ENCODE data around the gene ARHGEF6. TPM values are rescaled to one million over a fixed set of nuclear protein-coding genes. Genes with fewer than 3 reads are reported as not detected.

Gene ARHGEF6
- total RNA-seq, 1 donor, result 12.5 TPM

DNA sequence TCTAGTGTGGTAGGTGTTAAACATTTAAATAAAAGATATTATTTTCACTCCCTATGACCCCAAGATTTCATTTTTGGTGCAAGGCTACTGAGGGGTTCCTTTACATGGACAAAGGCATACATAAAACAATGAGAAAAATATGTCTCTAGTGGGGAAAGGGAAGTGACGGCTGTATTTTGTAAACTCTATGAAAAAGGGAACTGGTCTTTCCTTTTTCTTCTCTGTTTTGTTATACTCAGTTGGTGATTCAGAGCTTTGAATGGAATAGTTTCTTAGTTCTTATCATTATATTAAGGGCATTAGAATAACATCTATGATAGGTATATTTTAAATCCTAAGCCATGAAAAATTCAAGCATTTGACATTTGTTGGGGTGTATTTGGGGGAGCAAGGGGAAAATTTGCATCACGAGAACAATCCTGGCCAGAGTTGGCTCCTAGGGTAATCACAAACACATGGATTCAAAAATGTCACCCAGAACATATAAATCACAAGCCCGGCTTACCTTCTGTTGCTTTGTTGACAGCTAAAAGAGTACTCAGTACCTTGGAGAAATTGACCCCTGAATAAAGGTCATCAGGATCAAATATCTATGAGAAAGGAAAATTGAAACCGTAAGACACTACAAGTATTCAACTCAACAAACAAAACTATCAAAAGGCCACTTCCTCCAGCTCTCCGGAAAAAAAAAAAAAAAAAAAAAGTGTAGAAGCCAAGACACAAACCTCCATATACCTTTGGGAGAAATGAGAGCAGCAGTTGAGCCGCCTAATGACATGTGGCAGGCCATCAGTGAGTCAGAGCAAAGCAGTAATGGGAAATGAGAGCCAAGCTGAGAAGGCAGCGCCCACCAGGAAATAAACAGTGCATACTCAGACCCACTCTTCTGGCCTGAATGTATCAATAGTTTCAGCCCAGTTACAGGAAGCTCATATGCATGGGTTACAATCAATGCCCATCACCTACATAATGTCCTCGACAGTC is 33.4 kb downstream of the ARHGEF6 start:
- no peak overlapping the region for H3K4me3 ChIP-seq (ENCODE audit: low read depth, low read length)
- TF ChIP-seq, protein P1, sequence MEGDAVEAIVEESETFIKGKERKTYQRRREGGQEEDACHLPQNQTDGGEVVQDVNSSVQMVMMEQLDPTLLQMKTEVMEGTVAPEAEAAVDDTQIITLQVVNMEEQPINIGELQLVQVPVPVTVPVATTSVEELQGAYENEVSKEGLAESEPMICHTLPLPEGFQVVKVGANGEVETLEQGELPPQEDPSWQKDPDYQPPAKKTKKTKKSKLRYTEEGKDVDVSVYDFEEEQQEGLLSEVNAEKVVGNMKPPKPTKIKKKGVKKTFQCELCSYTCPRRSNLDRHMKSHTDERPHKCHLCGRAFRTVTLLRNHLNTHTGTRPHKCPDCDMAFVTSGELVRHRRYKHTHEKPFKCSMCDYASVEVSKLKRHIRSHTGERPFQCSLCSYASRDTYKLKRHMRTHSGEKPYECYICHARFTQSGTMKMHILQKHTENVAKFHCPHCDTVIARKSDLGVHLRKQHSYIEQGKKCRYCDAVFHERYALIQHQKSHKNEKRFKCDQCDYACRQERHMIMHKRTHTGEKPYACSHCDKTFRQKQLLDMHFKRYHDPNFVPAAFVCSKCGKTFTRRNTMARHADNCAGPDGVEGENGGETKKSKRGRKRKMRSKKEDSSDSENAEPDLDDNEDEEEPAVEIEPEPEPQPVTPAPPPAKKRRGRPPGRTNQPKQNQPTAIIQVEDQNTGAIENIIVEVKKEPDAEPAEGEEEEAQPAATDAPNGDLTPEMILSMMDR (IDR thresholded peaks at IDR 0.05; ENCODE audit: insufficient read depth, low read depth, low read length), result no peak
- no peak for DNase-seq (ENCODE audit: low read depth)

DNA sequence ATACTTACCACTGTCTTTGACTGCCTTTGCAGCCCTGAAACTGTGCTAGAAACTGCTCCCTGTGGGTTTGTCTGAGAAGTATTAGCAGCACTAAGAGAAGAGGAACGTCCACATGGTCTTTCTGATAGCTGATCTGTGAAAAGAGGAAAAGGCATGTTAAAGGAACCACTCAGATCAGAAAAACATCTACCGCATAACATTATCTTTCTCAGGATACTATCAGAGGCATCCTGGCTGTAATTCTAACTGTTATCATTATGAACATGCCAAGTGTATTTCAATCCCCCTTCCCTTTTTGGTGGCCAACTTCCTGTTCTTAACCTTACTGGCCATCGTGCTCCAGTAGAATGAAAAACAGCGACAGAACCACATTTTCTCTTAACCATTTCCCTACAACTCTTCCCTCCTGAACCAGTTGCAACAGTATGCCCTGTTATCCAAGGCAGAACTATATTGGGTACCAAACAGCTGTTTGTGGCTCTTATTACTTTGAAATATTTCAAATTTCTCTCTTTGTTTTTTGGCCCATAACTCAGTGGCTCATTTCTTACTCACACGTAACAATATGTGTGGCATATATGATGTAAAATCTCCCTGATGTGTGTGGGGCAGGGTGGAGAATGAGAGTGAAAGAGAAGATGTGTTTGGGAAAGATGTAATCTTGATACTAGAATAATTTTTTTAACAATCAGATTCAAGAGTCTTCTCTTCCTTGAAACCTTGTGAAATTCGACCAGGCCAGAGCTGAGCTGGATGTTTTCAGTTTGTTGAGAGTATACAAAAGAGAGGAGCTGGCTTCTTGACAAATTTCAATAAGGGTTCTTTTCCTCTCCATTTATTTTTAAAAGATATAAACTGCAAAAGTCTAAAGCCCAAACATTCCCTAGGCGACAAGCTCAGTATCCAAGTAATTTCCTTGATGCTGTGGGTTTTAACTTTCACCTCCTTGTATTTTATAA is 35.2 kb downstream of the ARHGEF6 start:
- TF ChIP-seq, protein P1 (IDR thresholded peaks at IDR 0.05; ENCODE audit: insufficient read depth, low read depth, low read length), result no peak
- no peak overlapping the region for H3K4me3 ChIP-seq (ENCODE audit: low read depth, low read length)
- DNase-seq (ENCODE audit: low read depth), result no peak

DNA sequence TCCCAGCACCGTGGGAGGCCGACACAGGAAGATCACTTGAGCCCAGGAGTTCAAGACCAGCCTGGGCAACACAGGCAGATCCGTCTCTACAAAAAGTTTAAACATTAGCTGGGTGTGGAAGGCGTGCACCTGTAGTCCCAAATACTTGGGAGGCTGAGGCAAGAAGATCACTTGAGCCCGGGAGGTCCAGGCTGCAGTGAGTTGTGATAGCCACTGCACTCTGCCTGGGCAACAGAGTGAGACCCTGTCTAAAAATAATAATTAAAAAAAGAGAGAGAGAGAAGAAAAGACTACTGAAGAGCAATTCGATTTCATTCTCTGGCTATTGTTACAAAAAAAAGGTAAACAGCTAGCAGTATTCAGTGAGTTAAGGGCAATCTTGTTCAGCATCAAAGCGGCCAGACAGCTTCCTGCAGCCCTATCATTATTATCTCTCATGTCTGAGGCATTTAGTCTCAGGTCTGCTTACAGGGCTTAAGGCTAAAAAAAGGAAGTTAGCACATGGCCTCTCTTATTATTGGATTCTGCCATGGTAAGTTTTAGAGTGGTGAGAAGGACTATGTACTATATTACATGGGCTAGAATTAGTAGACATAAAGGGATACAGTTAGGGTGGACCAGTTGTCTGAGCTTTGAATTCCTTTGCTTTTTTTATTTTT is 37.9 kb downstream of the ARHGEF6 start:
- TF ChIP-seq, protein P1 (IDR thresholded peaks at IDR 0.05; ENCODE audit: insufficient read depth, low read depth, low read length), result no peak
- no peak for DNase-seq (ENCODE audit: low read depth)
- no peak overlapping the region for H3K4me3 ChIP-seq (ENCODE audit: low read depth, low read length)

DNA sequence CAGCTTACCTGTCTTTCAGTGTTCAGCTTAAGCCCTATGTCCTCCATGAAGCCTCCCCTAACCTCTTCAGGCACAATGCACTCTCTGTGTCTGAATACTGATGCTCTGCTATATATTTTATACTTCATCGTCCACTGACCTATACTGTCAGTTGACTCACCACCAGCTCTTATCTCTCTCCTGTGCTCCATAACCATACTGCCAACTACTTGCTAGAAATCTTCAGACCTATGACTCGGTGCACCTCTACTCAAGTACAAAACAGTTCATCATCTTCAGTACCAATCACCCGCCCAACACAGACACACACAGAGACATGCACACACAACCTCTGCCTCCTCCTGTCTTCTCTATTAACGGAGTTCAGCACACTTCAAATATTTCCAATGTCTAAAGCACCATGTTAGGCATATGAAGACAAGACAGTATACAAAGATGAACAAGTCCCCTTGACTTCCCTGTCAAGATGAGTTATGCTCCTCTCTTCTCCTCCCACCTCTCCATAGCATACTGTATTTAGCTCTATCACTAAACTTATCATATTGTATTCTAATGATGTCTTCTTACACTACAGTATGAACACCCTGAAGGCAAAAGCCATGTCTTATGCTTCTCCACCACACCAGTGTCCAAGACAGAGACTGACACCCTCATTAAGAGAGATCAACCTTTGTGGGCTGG is 42.5 kb downstream of the ARHGEF6 start:
- no peak overlapping the region for H3K4me3 ChIP-seq (ENCODE audit: low read depth, low read length)
- TF ChIP-seq, protein P1 (IDR thresholded peaks at IDR 0.05; ENCODE audit: insufficient read depth, low read depth, low read length), result no peak
- DNase-seq (ENCODE audit: low read depth), result no peak

DNA sequence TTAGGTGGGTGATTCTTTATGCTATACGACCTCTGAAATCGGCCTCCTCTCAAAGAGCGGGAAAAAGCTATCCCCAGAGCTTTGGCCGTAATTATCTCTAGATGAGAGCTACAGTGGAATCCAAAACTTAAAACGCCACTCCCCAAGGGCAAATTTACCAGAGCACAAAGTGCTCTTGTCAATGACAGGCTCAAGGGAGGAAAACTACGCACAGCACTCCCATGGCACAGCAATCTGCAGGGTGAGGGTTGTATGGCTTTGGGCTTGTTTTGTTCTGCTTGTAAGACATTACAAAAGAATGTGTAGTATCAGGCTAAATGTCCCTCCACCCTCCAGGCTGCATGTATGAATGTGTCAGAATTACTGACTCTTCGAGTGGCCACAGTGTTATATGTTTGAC is 44.0 kb downstream of the ARHGEF6 start:
- H3K4me3 ChIP-seq (ENCODE audit: low read depth, low read length), result no peak overlapping the region
- no peak for DNase-seq (ENCODE audit: low read depth)
- TF ChIP-seq, protein P1 (IDR thresholded peaks at IDR 0.05; ENCODE audit: insufficient read depth, low read depth, low read length), result no peak

DNA sequence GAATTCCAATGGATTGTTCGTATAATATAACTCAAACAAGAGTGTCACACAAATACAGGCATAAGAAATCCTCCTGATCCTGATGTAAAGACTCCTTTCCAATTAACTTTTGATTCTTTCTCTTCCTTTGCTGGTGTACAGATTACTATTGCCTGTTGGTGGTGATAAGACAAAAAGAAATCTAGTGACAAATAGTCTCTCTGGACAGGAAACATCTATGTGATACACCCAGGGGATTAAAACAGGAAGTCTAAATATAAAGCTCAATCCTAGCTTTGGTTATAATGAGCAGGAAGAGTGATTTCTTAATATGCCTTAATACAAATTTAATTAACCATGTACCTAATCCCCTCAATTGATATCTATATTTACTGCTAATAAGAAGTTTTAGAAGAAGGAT is 45.1 kb downstream of the ARHGEF6 start:
- no peak for DNase-seq (ENCODE audit: low read depth)
- TF ChIP-seq, protein P1 (IDR thresholded peaks at IDR 0.05; ENCODE audit: insufficient read depth, low read depth, low read length), result no peak
- H3K4me3 ChIP-seq (ENCODE audit: low read depth, low read length), result no peak overlapping the region

Measured in fibroblast of villous mesenchyme (primary cell).